Spleen (tissue), 7 donors: ENCODE data around the gene CCNL2.

Source experiments
- CTCF ChIP-seq, 11 experiments: fragments of 200-600 bp in 7 of 11; fragments of 450-650 bp in 4 of 11; sonication (generic) in 4 of 11; IDR thresholded peaks in 8 of 11; conservative IDR thresholded peaks in 3 of 11; 1 replicate in 7 of 11; 2 replicates in 4 of 11; pipeline versions ENCODE4 v1.4.0 to v1.8.0; 2016 to 2021; ENCODE audit warnings: antibody characterized with exemption in 11 of 11, inconsistent platforms in 4 of 11, mild to moderate bottlenecking in 1 of 11
- POLR2A ChIP-seq, 3 donors: fragments of 450-650 bp; IDR thresholded peaks; one replicate each; pipeline ENCODE4 v1.5.1; 2017; ENCODE audit warnings: antibody characterized with exemption in 3 of 3, mild to moderate bottlenecking in 1 of 3
- donor health status: DM: no; HTN: no; CAD: no; lungs with moderate emphysema.
- donor health status: DM: no; HTN: no; CAD: no.
- donor health status: DM: no; HTN: no; CAD: no.

GRCh38 chr1:1436630-1437032, 37.5 kb upstream of the CCNL2 start:
- TF ChIP-seq CTCF (IDR thresholded peaks at IDR 0.05 in 8 of 11, conservative IDR thresholded peaks at IDR 0.05 in 3 of 11) = no peak
- TF ChIP-seq POLR2A (IDR thresholded peaks at IDR 0.05) = no peak
